GM23338 (cell line): ENCODE measurements around the gene ABHD14A. TPM values are rescaled to one million over a fixed set of nuclear protein-coding genes. Genes with fewer than 3 reads are reported as not detected.

ENCODE experiments used
- ETS1 ChIP-seq: IDR thresholded peaks from 2 replicates; pipeline ENCODE4 v1.6.1; 2016; ENCODE audit warnings: antibody characterized with exemption
- polyA plus RNA-seq: library from polyadenylated mRNA; unstranded; fragments of >200 nt; fragmentation: Nextera tagmentation; extraction: Ambion mirVana; gene quantifications from 2 replicates; pipeline ENCODE4 v1.2.1, GENCODE V29; 2016
- small RNA-seq: library from RNA; depleted of rRNA; stranded (forward); fragments of <200 nt; gene quantifications from one replicate; pipeline ENCODE3, GENCODE V24; 2014; ENCODE audit warnings: low replicate concordance
- total RNA-seq: library from RNA; depleted of rRNA; stranded (reverse); fragments of >200 nt; shearing (Covaris generic); gene quantifications from 2 replicates; pipeline ENCODE4 v1.2.3, GENCODE V29; 2014; rRNA removed

ABHD14A gene
- total and polyA plus RNA-seq, 2 experiments from 2014 or later: 7.8 to 12.7 TPM

- no peak for TF ChIP-seq ETS1
These were observed 54.7 kb downstream of the ABHD14A start (continued) for GRCh38 chr3:52029535-52029934.

Small RNAs within 50 kb of the gene (small RNA-seq; reads per million reads assigned to genes)
- not detected for gene AC115284.1

Other genes starting within 250 kb of the ABHD14A start
- gene IQCF6, start 195.8 kb upstream of the ABHD14A start, total RNA-seq: not detected in 2 replicates
- gene IQCF6, start 195.8 kb upstream of the ABHD14A start, polyA plus RNA-seq: not detected in 2 replicates
- gene IQCF2, start 113.4 kb upstream of the ABHD14A start, total RNA-seq: not detected in 2 replicates
- gene IQCF2, start 113.4 kb upstream of the ABHD14A start, polyA plus RNA-seq: not detected in 2 replicates
- gene IQCF5, start 99.5 kb upstream of the ABHD14A start, total RNA-seq: not detected in 2 replicates
- gene IQCF5, start 99.5 kb upstream of the ABHD14A start, polyA plus RNA-seq: not detected in 2 replicates
- gene IQCF1, start 71.7 kb upstream of the ABHD14A start, total RNA-seq: not detected in 2 replicates
- gene IQCF1, start 71.7 kb upstream of the ABHD14A start, polyA plus RNA-seq: not detected in 2 replicates
- 61.8 and 62.4 TPM in 2 replicates for gene RRP9, start 33.2 kb upstream of the ABHD14A start, total RNA-seq
- 68.1 and 71.3 TPM in 2 replicates for gene RRP9, start 33.2 kb upstream of the ABHD14A start, polyA plus RNA-seq
- 1.1 and 3.1 TPM in 2 replicates for gene PARP3, start 32.7 kb upstream of the ABHD14A start, total RNA-seq
- gene PARP3, start 32.7 kb upstream of the ABHD14A start, polyA plus RNA-seq: 0.35 and 0.76 TPM in 2 replicates
- 0.38 TPM in 1 of 2 replicates, not detected in the other for gene GPR62, start 19.7 kb upstream of the ABHD14A start, total RNA-seq
- 0.10 and 0.42 TPM in 2 replicates for gene GPR62, start 19.7 kb upstream of the ABHD14A start, polyA plus RNA-seq
- gene PCBP4, start 7.6 kb upstream of the ABHD14A start, total RNA-seq: 26.8 and 37.6 TPM in 2 replicates
- gene PCBP4, start 7.6 kb upstream of the ABHD14A start, polyA plus RNA-seq: 11.8 and 14.1 TPM in 2 replicates
- 8.0 and 11.1 TPM in 2 replicates for gene ABHD14B, start 1.0 kb upstream of the ABHD14A start, total RNA-seq
- gene ABHD14B, start 1.0 kb upstream of the ABHD14A start, polyA plus RNA-seq: 5.8 and 8.9 TPM in 2 replicates
- gene ACY1, start 8.5 kb downstream of the ABHD14A start, total RNA-seq: 62.8 and 91.3 TPM in 2 replicates
- 35.8 and 38.4 TPM in 2 replicates for gene ACY1, start 8.5 kb downstream of the ABHD14A start, polyA plus RNA-seq
- gene RPL29, start 20.8 kb downstream of the ABHD14A start, total RNA-seq: 1,341 and 1,471 TPM in 2 replicates
- gene RPL29, start 20.8 kb downstream of the ABHD14A start, polyA plus RNA-seq: 1,864 and 1,983 TPM in 2 replicates
- 14.7 and 15.8 TPM in 2 replicates for gene DUSP7, start 81.5 kb downstream of the ABHD14A start, total RNA-seq
- 5.6 and 5.9 TPM in 2 replicates for gene DUSP7, start 81.5 kb downstream of the ABHD14A start, polyA plus RNA-seq
- 26.7 and 33.0 TPM in 2 replicates for gene POC1A, start 179.4 kb downstream of the ABHD14A start, total RNA-seq
- 18.4 and 19.1 TPM in 2 replicates for gene POC1A, start 179.4 kb downstream of the ABHD14A start, polyA plus RNA-seq
- gene ALAS1, start 223.1 kb downstream of the ABHD14A start, total RNA-seq: 37.7 and 42.8 TPM in 2 replicates
- 17.8 and 19.2 TPM in 2 replicates for gene ALAS1, start 223.1 kb downstream of the ABHD14A start, polyA plus RNA-seq